Endodermal cell (in vitro differentiated cells): Measurements from ENCODE around the gene SRPK3. TPM values are rescaled to one million over a fixed set of nuclear protein-coding genes. Genes with fewer than 3 reads are reported as not detected.

Source experiments
- DNase-seq: peaks from one replicate; pipeline ENCODE4 v3.0.0-alpha.2; 2017
- H3K27ac ChIP-seq: 2 replicates; pipeline ENCODE4 v1.5.1; 2013; ENCODE audit warnings: mild to moderate bottlenecking, low read depth, low read length, moderate library complexity
- H3K27me3 ChIP-seq: 2 replicates; pipeline ENCODE4 v1.6.1; 2013; ENCODE audit warnings: mild to moderate bottlenecking, low read length, moderate library complexity; ENCODE audit not compliant: insufficient read depth, control insufficient read depth, poor library complexity, severe bottlenecking
- H3K36me3 ChIP-seq: 2 replicates; pipeline ENCODE4 v1.7.0; 2013; ENCODE audit warnings: mild to moderate bottlenecking, low read length, moderate library complexity; ENCODE audit not compliant: control insufficient read depth, insufficient read depth
- H3K4me1 ChIP-seq: one replicate; pipeline ENCODE4 v1.7.0; 2013; ENCODE audit warnings: low read length; ENCODE audit not compliant: control insufficient read depth, insufficient read depth
- H3K4me3 ChIP-seq: 2 replicates; pipeline ENCODE4 v1.5.1; 2013; ENCODE audit warnings: mild to moderate bottlenecking, low read length, moderate library complexity
- H3K9ac ChIP-seq: 2 replicates; pipeline ENCODE4 v1.6.1; 2013; ENCODE audit warnings: mild to moderate bottlenecking, low read length, moderate library complexity; ENCODE audit not compliant: poor library complexity, severe bottlenecking; ENCODE audit errors: extremely low read depth
- H3K9me3 ChIP-seq: 2 replicates; pipeline ENCODE4 v1.6.1; 2013; ENCODE audit warnings: mild to moderate bottlenecking, low read length, moderate library complexity; ENCODE audit not compliant: control insufficient read depth
- H3K27ac Mint-ChIP-seq: 2 replicates; pipeline ENCODE4 v1.8.0; 2020; ENCODE audit warnings: mixed read lengths
- H3K27me3 Mint-ChIP-seq: 2 replicates; pipeline ENCODE4 v1.8.0; 2021; ENCODE audit warnings: mild to moderate bottlenecking, mixed read lengths; ENCODE audit not compliant: insufficient read depth
- H3K36me3 Mint-ChIP-seq: 2 replicates; pipeline ENCODE4 v1.8.0; 2020; ENCODE audit warnings: low read depth, mixed read lengths
- H3K4me1 Mint-ChIP-seq: 2 replicates; pipeline ENCODE4 v1.8.0; 2020; ENCODE audit warnings: mixed read lengths
- H3K4me3 Mint-ChIP-seq: 2 replicates; pipeline ENCODE4 v1.8.0; 2020; ENCODE audit warnings: mild to moderate bottlenecking, moderate library complexity, mixed read lengths
- H3K9me3 Mint-ChIP-seq: 2 replicates; pipeline ENCODE4 v1.8.0; 2020; ENCODE audit warnings: mild to moderate bottlenecking, mixed read lengths
- WGBS, 2 experiments: methylation state at CpG; one replicate each; pipeline versions ENCODE4 v1.1.5 to v1.1.7; 2013; ENCODE audit warnings: missing lambda C conversion rate in 2 of 2, mixed read lengths in 1 of 2; ENCODE audit not compliant: insufficient coverage in 1 of 2, insufficient read length in 1 of 2; 5-methylcytosine and 5-hydroxymethylcytosine counted together
- total RNA-seq, 2 donors: library from RNA; stranded (reverse); fragmentation: NEBNext Ultra II Directional in 1 of 2; extraction: Animal tissue kit (Norgen Biotek cat#: 25700) in 1 of 2; gene quantifications; 2 replicates in 1 of 2; 3 replicates in 1 of 2; pipeline ENCODE4 v1.2.1, GENCODE V29; 2021
- TF ChIP-seq, protein P1 (sequence below): fragments of 200-600 bp; sonication (generic); conservative IDR thresholded peaks from 2 replicates; pipeline ENCODE4 v1.5.0; 2021; ENCODE audit warnings: antibody characterized with exemption, mild to moderate bottlenecking

The SRPK3 gene
- total RNA-seq, 2 donors from 2014 or later: not detected

DNA sequence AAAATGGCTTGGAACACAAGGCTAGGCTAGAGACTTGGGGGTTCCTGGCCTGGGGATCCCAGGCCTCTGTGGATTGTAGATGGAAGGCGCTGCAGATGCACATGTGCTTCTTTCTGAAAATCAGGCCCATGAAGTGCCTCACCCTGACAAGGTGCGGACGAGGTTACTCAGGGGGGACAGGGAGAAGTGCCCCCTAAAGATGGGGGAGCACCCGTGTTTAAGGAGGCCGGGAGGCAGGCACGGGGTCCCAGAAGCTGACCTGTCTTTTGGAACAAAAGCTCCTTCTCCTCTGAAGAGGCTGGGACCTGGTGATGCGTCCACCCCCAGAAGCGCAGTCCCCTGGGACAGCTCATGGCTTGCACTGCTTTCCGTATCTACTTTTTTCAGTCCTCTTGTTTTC is 47.1 kb downstream of the SRPK3 start:
- no peak overlapping the region for H3K27ac ChIP-seq
- H3K27ac Mint-ChIP-seq: peak overlapping the region; percentile 44
- H3K9me3 Mint-ChIP-seq: peaks cover 53% of the 10 kb centered on the region
- no peak overlapping the region for H3K9ac ChIP-seq
- peaks cover 5% of the 10 kb centered on the region for H3K36me3 Mint-ChIP-seq
- peaks cover 12% of the 10 kb centered on the region for H3K4me1 Mint-ChIP-seq
- H3K4me1 ChIP-seq: no peaks in the 10 kb centered on the region
- H3K9me3 ChIP-seq: no peaks in the 10 kb centered on the region
- H3K27me3 Mint-ChIP-seq: peaks cover 6% of the 10 kb centered on the region
- peak overlapping the region; percentile 83 for H3K4me3 ChIP-seq
- 73% methylated on average over 9 of the region's 9 CpGs; no CpG with 5 or more reads in 1 of the 2 experiments for WGBS, 2 experiments
- H3K36me3 ChIP-seq: no peaks in the 10 kb centered on the region
- TF ChIP-seq, protein P1, sequence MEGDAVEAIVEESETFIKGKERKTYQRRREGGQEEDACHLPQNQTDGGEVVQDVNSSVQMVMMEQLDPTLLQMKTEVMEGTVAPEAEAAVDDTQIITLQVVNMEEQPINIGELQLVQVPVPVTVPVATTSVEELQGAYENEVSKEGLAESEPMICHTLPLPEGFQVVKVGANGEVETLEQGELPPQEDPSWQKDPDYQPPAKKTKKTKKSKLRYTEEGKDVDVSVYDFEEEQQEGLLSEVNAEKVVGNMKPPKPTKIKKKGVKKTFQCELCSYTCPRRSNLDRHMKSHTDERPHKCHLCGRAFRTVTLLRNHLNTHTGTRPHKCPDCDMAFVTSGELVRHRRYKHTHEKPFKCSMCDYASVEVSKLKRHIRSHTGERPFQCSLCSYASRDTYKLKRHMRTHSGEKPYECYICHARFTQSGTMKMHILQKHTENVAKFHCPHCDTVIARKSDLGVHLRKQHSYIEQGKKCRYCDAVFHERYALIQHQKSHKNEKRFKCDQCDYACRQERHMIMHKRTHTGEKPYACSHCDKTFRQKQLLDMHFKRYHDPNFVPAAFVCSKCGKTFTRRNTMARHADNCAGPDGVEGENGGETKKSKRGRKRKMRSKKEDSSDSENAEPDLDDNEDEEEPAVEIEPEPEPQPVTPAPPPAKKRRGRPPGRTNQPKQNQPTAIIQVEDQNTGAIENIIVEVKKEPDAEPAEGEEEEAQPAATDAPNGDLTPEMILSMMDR: no peak
- H3K4me3 Mint-ChIP-seq: peak overlapping the region; percentile 69
- H3K27me3 ChIP-seq: no peaks in the 10 kb centered on the region
- DNase-seq: no peak

DNA sequence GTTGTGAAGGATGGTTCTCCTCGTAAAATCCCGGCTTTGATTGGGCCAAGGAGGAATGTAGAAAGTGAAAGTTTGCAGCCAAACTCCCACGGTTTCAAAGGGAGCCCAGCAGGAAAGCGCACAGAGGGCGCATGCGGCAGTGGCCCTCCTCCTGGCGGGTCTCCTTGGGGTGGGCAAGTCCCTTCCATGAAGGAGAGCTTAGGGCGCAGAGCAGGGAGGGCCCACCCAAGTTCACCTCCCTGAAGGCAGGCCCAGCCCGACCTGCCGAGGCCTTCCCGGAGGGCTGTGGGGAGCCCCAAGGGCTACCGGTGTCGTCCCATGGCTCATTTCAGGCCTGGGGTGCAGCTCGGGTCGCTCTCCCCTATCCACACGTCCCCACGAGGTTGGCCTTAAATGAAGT is 47.5 kb downstream of the SRPK3 start:
- Histone ChIP-seq H3K9me3 (no peaks in the 10 kb centered on the region), H3K9ac (peak overlapping the region; percentile 70), H3K27me3 (no peaks in the 10 kb centered on the region), H3K36me3 (no peaks in the 10 kb centered on the region), H3K27ac (no peak overlapping the region), H3K4me3 (peak overlapping the region; percentile 83), H3K4me1 (no peaks in the 10 kb centered on the region)
- TF ChIP-seq, protein P1: no peak
- Mint-ChIP-seq H3K9me3 (peaks cover 57% of the 10 kb centered on the region), H3K27me3 (peaks cover 6% of the 10 kb centered on the region), H3K4me3 (peak overlapping the region; percentile 69), H3K36me3 (peaks cover 5% of the 10 kb centered on the region), H3K27ac (peak overlapping the region; percentile 44), H3K4me1 (peaks cover 12% of the 10 kb centered on the region)
- 19% methylated on average over 17 of the region's 17 CpGs; no CpG with 5 or more reads in 1 of the 2 experiments for WGBS, 2 experiments
- DNase-seq: no peak

DNA sequence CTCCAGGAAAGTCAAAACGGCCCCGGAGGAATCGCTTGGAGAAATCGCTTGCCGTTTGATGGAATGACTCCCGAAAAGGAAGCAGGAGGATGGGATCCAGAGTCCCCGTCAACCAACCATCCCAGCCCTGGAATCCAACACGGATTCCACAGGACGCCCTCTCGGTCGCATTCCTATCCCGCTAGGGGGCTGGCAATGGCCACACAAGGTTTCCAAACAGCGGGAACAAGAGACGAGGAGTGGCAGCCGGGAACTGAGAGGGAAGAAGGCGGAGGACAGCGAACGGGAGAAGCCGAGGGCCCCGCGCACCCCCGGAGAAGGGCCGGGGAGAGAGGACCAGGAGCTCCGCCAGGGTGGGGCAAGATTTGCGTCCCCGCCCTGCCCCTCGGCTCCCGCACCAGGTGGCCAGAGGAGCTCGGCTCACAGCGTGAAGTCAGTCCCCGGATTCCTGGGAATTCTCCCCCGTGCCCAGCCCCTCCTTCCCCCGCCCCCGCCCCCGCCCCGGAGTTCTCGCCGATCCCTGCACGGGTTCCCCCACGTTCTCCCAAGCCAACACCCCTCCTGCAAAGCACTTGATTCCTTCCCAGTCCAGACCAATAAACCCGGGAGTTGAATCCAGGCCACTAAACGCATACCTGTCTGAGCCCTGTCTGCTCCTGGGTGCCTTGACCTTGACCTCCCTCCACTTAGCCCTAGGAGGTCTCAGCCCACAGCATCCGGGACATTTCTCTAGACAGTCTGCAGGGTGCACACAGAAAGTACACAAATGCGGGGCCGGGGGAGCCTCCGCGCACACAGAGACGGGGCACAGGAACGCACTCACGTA is 48.1 kb downstream of the SRPK3 start:
- no peak overlapping the region for H3K27ac ChIP-seq
- Mint-ChIP-seq H3K4me1 (peaks cover 12% of the 10 kb centered on the region), H3K27me3 (peaks cover 6% of the 10 kb centered on the region), H3K27ac (peak overlapping the region; percentile 80), H3K9me3 (peaks cover 56% of the 10 kb centered on the region), H3K4me3 (peak overlapping the region; percentile 69), H3K36me3 (peaks cover 5% of the 10 kb centered on the region)
- H3K9ac ChIP-seq: peak overlapping the region; percentile 70
- H3K4me1 ChIP-seq: no peaks in the 10 kb centered on the region
- WGBS, 2 experiments: 0% methylated on average over 3 to 31 of the region's 50 CpGs
- H3K4me3 ChIP-seq: peak overlapping the region; percentile 83
- H3K9me3 ChIP-seq: no peaks in the 10 kb centered on the region
- DNase-seq: peak; percentile 88
- H3K27me3 ChIP-seq: no peaks in the 10 kb centered on the region
- no peaks in the 10 kb centered on the region for H3K36me3 ChIP-seq
- TF ChIP-seq, protein P1: peak; percentile 32
